Calu3 (cell line): Measurements from ENCODE around the gene ADAM11. TPM values are rescaled to one million over a fixed set of nuclear protein-coding genes. Genes with fewer than 3 reads are reported as not detected.

Source experiments
- BruUV-seq: library from RNA; stranded (reverse); fragments of 400-500 nt; replicated peaks from 2 replicates; lab custom pipeline; 2021; lab: Mats Ljungman, UMichigan
- CTCF ChIA-PET: fragments of 300-600 bp; sonication (Branson Sonifier 250); formaldehyde crosslinking; loops from one replicate; lab custom pipeline; 2022; ENCODE audit warnings: antibody characterized with exemption; lab: Charles Lee
- DNase-seq: peaks from one replicate; pipeline ENCODE4 v3.0.0; 2022
- H3K27ac Mint-ChIP-seq: one replicate; pipeline ENCODE4 v1.8.0; 2022; ENCODE audit warnings: mixed read lengths; ENCODE audit not compliant: unreplicated experiment
- H3K27me3 Mint-ChIP-seq: one replicate; pipeline ENCODE4 v1.8.0; 2022; ENCODE audit warnings: mixed read lengths; ENCODE audit not compliant: unreplicated experiment
- H3K36me3 Mint-ChIP-seq: one replicate; pipeline ENCODE4 v1.8.0; 2022; ENCODE audit warnings: mild to moderate bottlenecking, moderate library complexity, mixed read lengths; ENCODE audit not compliant: insufficient read depth, unreplicated experiment
- H3K4me1 Mint-ChIP-seq: one replicate; pipeline ENCODE4 v1.8.0; 2022; ENCODE audit warnings: mild to moderate bottlenecking, low read depth, mixed read lengths; ENCODE audit not compliant: unreplicated experiment
- H3K4me3 Mint-ChIP-seq: one replicate; pipeline ENCODE4 v1.8.0; 2022; ENCODE audit warnings: mild to moderate bottlenecking, low read depth, moderate library complexity, mixed read lengths; ENCODE audit not compliant: unreplicated experiment
- H3K9me3 Mint-ChIP-seq: one replicate; pipeline ENCODE4 v1.8.0; 2022; ENCODE audit warnings: low read depth, mixed read lengths; ENCODE audit not compliant: unreplicated experiment
- CTCF ChIP-seq: fragments of 200-600 bp; IDR thresholded peaks from one replicate; pipeline ENCODE4 v1.8.0; 2022; ENCODE audit warnings: antibody characterized with exemption; ENCODE audit not compliant: unreplicated experiment
- intact Hi-C: fragments of 100-400 bp; cut with micrococcal nuclease; formaldehyde crosslinking; loops from one replicate; pipeline ENCODE4 v1.10.0; 2022; ENCODE audit not compliant: unreplicated experiment
- total RNA-seq: library from RNA; stranded (reverse); gene quantifications from 2 replicates; pipeline ENCODE4 v1.2.3, GENCODE V29; 2022

The ADAM11 gene
- total RNA-seq, 1 experiment from 2014 or later: 0.57 TPM

DNA sequence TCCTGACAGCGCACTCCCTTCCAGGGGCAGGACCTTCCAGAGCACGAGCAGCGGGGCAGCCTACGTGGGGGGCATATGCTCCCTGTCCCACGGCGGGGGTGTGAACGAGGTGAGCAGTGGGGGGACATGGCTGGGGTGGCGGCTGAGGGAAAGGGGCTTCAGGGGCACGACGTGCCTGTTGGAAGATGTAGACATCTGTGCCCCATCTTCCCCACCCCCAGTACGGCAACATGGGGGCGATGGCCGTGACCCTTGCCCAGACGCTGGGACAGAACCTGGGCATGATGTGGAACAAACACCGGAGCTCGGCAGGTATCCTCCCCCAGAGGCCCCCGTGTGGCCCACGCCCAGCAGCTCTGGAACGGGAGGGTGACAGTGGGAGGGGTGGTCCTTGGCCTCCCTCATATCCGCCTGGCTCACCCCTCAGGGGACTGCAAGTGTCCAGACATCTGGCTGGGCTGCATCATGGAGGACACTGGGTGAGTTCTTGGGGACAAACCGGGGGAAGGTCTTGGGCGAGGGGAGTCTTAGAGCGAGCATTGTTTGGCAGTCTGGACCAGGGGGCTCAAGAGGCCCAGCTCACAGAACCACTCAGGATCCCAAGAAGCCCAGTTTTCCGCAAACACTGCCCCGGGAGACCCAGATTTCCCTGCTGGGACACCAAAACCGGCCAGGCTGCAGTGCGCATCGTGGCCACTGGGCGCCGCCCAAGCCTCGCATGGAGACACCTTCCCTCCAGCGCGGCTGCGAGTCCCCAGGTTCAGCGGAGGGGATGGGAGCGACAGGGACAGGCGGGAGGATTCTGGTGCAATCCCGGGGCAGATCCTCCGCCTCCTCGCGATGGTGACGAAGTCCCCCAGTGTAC, 15.7 kb downstream of the ADAM11 start:
- Mint-ChIP-seq H3K4me3 (peak overlapping the region; percentile 86), H3K4me1 (peaks cover 7% of the 10 kb centered on the region), H3K27ac (no peak overlapping the region), H3K36me3 (peaks cover 40% of the 10 kb centered on the region), H3K27me3 (peaks cover 51% of the 10 kb centered on the region), H3K9me3 (no peaks in the 10 kb centered on the region)
- BruUV-seq: no TSS peak
- peak; percentile 99 for DNase-seq
- CTCF ChIA-PET: interaction anchor here (0.6 to 1.9 kb wide), 8 partner anchors 15 to 743 kb away, joined by 3 to 18 read pairs (median 6); no protein-coding TSS in a partner anchor
- intact Hi-C loops: loop anchor here (1.0 to 10.0 kb wide), 3 partner anchors 62 to 360 kb away; partner anchors contain the start of genes ACBD4 and PLCD3
- peak; percentile 99 for TF ChIP-seq CTCF

DNA sequence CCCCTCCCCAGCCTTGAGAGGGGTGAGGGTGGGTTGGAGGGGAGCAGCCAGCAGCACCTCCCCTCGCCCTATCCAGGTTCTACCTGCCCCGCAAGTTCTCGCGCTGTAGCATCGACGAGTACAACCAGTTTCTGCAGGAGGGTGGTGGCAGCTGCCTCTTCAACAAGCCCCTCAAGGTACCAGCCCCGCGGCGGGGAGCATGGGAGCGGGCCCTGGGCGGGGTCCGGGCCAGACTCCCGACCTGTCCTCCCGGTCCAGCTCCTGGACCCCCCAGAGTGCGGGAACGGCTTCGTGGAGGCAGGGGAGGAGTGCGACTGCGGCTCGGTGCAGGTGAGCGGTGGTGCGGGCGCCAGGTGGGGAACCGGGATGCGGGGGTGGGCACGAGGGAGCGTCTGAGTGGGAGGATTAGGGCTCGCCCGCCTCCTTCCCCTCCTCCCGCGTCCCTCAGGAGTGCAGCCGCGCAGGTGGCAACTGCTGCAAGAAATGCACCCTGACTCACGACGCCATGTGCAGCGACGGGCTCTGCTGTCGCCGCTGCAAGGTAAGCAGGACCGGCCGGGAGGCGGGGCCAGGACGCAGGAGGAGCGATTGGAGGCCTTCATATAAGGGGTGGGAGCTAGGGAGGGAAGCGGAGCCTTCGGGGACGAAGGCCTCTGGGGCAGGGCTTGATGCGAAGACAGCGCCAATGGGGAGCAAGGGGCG, 16.5 kb downstream of the ADAM11 start:
- intact Hi-C loops: loop anchor here (1.0 to 10.0 kb wide), 3 partner anchors 62 to 360 kb away; partner anchors contain the start of genes ACBD4 and PLCD3
- DNase-seq: no peak
- Mint-ChIP-seq H3K27ac (peak overlapping the region; percentile 36), H3K27me3 (peaks cover 51% of the 10 kb centered on the region), H3K4me3 (peak overlapping the region; percentile 86), H3K4me1 (peaks cover 7% of the 10 kb centered on the region), H3K9me3 (no peaks in the 10 kb centered on the region), H3K36me3 (peaks cover 44% of the 10 kb centered on the region)
- BruUV-seq: no TSS peak
- CTCF ChIA-PET: interaction anchor here (0.6 to 1.9 kb wide), 20 partner anchors 16 to 1326 kb away, joined by 3 to 18 read pairs (median 5); partner anchors contain the start of genes ATXN7L3 and EFTUD2
- TF ChIP-seq CTCF: no peak

GRCh38 chr17:44775838-44776621, 17.2 kb downstream of the ADAM11 start:
- Mint-ChIP-seq H3K27me3 (peaks cover 51% of the 10 kb centered on the region), H3K27ac (peak overlapping the region; percentile 36), H3K4me3 (peak overlapping the region; percentile 86), H3K36me3 (peaks cover 44% of the 10 kb centered on the region), H3K9me3 (no peaks in the 10 kb centered on the region), H3K4me1 (peaks cover 7% of the 10 kb centered on the region)
- CTCF ChIA-PET: interaction anchor here (0.6 to 1.9 kb wide), 20 partner anchors 16 to 1326 kb away, joined by 3 to 18 read pairs (median 5); partner anchors contain the start of genes ATXN7L3 and EFTUD2
- peak; percentile 100 for DNase-seq
- no TSS peak for BruUV-seq
- no peak for TF ChIP-seq CTCF
- intact Hi-C loops: loop anchor here (1.0 to 10.0 kb wide), 3 partner anchors 61 to 359 kb away; partner anchors contain the start of genes ACBD4 and PLCD3
